ENCODE data around the gene PICALM. TPM values are rescaled to one million over a fixed set of nuclear protein-coding genes. Genes with fewer than 3 reads are reported as not detected.

PICALM gene
- total and polyA plus RNA-seq, 2 of the 13 experiments (the other 11 are each of a cell fraction or from before 2014, with no cell fraction given) = 97.6 to 154 TPM

DNA sequence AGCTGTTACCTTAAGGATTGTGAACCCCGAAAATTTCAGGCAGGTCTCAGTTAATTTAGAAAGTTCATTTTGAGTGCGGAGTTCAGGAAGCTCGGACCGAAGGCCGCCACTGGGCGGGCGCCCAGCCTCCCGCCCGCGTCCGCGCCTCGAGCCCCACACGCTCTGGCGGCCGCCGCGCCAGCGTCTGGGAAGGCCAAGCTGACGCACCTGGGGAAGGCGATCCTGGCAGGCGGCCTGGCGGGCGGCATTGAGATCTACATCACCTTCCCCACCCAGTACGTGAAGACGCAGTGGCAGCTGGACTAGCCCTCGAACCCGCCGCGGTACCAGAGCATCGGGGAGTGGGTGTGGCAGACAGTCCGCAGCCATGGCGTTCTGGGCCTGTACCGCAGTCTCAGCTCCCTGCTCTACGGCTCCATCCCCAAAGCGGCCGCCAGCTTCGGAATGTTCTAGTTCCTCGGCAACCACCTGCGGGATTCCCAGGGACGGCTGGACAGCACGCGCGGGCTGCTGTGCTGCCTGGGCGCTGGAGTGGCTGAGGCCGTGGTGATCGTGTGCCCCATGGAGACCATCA lies 134.2 kb downstream of the PICALM start:
- Histone ChIP-seq H3K27me3 (ENCODE audit: control insufficient read depth in 1 of 2, insufficient read depth in 2 of 2, low read length in 2 of 2) (no peaks in the 10 kb centered on the region; a peak in 1 of 5 replicates), H3K4me3 (replicated peaks in 1 of 3; ENCODE audit: insufficient read depth in 1 of 3, low read depth in 2 of 3, low read length in 3 of 3) (no peak overlapping the region), H2AFZ (ENCODE audit: low read length) (no peak overlapping the region), H3K27ac (ENCODE audit: extremely low read length, insufficient read depth, low read length) (no peak overlapping the region), H3K4me1 (ENCODE audit: insufficient read depth, low read length) (peaks cover 38% of the 10 kb centered on the region), H4K20me1 (ENCODE audit: insufficient read depth, low read length) (no peaks in the 10 kb centered on the region), H3K4me2 (ENCODE audit: low read depth, low read length) (no peak overlapping the region), H3K36me3 (replicated peaks in 1 of 2; ENCODE audit: control insufficient read depth in 1 of 2, insufficient read depth in 2 of 2, low read length in 2 of 2) (no peaks in the 10 kb centered on the region), H3K9ac (ENCODE audit: insufficient read depth, low read depth, low read length) (no peak overlapping the region), H3K9me3 (ENCODE audit: low read length) (no peaks in the 10 kb centered on the region), H3K79me2 (ENCODE audit: insufficient read depth, low read length) (no peaks in the 10 kb centered on the region)
- intact Hi-C loops (cut with micrococcal nuclease; ENCODE audit: unreplicated experiment) = no loop called here
- CTCF ChIA-PET (ENCODE audit: low intra/inter-chr PET ratio, low total read pairs) = no interaction called here
- no peak for FAIRE-seq
- ATAC-seq = no peak
- in situ Hi-C loops (cut with HindIII; ENCODE audit: extremely low pct_ligation_motif_present, low pct_unique_long_range_greater_than_20kb) = loop anchor here (25.0 kb wide), 1 partner anchor 278 kb away; no protein-coding TSS in a partner anchor
- POLR2A ChIA-PET = no interaction called here
- DNase-seq (ENCODE audit: low spot score) = no peak
- no TSS peak for BruUV-seq (replicated peaks)
- TF ChIP-seq, protein P1, sequence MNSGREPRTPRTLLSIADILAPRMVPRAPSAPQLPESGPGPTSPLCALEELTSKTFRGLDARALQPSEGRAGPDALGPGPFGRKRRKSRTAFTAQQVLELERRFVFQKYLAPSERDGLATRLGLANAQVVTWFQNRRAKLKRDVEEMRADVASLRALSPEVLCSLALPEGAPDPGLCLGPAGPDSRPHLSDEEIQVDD (CRISPR knock-in tag; IDR thresholded peaks at IDR 0.05; ENCODE audit: borderline replicate concordance) = no peak
- no peak for TF ChIP-seq LCORL (IDR thresholded peaks at IDR 0.05)
- no peak for TF ChIP-seq LCORL (CRISPR knock-in tag; IDR thresholded peaks at IDR 0.05)
- TF ChIP-seq GTF2F1 (IDR thresholded peaks at IDR 0.05; ENCODE audit: low read length) = no peak
- no peak for TF ChIP-seq HNRNPK (IDR thresholded peaks at IDR 0.05; ENCODE audit: low read depth, low read length, poor library complexity, severe bottlenecking)
- TF ChIP-seq MAFK (conservative IDR thresholded peaks at IDR 0.05 in 1 of 2, IDR thresholded peaks at IDR 0.05 in 1 of 2; ENCODE audit: low read length in 2 of 2) = no peak
- TF ChIP-seq ZNF660 (CRISPR knock-in tag; IDR thresholded peaks at IDR 0.05; ENCODE audit: borderline replicate concordance, low read depth) = no peak
- TF ChIP-seq POLR2A (IDR thresholded peaks at IDR 0.05; ENCODE audit: insufficient read depth in 1 of 2, low read depth in 2 of 2, low read length in 2 of 2) = no peak
- TF ChIP-seq, protein P2, sequence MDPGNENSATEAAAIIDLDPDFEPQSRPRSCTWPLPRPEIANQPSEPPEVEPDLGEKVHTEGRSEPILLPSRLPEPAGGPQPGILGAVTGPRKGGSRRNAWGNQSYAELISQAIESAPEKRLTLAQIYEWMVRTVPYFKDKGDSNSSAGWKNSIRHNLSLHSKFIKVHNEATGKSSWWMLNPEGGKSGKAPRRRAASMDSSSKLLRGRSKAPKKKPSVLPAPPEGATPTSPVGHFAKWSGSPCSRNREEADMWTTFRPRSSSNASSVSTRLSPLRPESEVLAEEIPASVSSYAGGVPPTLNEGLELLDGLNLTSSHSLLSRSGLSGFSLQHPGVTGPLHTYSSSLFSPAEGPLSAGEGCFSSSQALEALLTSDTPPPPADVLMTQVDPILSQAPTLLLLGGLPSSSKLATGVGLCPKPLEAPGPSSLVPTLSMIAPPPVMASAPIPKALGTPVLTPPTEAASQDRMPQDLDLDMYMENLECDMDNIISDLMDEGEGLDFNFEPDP (CRISPR knock-in tag; conservative IDR thresholded peaks at IDR 0.05) = no peak
- TF ChIP-seq ZNF564 (CRISPR knock-in tag; IDR thresholded peaks at IDR 0.05) = no peak
- TF ChIP-seq, protein P3, sequence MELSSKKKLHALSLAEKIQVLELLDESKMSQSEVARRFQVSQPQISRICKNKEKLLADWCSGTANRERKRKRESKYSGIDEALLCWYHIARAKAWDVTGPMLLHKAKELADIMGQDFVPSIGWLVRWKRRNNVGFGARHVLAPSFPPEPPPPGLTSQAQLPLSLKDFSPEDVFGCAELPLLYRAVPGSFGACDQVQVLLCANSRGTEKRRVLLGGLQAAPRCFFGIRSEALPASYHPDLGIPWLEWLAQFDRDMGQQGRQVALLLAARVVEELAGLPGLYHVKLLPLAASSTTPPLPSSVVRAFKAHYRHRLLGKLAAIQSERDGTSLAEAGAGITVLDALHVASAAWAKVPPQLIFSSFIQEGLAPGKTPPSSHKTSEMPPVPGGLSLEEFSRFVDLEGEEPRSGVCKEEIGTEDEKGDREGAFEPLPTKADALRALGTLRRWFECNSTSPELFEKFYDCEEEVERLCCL (CRISPR knock-in tag; IDR thresholded peaks at IDR 0.05; ENCODE audit: borderline replicate concordance) = no peak
- TF ChIP-seq NFRKB (IDR thresholded peaks at IDR 0.05) = no peak
- no peak for TF ChIP-seq TAF15 (IDR thresholded peaks at IDR 0.05; ENCODE audit: low read depth, low read length, poor library complexity, severe bottlenecking)
- TF ChIP-seq ZMYM2 (CRISPR knock-in tag; IDR thresholded peaks at IDR 0.05) = no peak
- no peak for TF ChIP-seq ZKSCAN1 (IDR thresholded peaks at IDR 0.05; ENCODE audit: low read length)
- TF ChIP-seq, protein P4, sequence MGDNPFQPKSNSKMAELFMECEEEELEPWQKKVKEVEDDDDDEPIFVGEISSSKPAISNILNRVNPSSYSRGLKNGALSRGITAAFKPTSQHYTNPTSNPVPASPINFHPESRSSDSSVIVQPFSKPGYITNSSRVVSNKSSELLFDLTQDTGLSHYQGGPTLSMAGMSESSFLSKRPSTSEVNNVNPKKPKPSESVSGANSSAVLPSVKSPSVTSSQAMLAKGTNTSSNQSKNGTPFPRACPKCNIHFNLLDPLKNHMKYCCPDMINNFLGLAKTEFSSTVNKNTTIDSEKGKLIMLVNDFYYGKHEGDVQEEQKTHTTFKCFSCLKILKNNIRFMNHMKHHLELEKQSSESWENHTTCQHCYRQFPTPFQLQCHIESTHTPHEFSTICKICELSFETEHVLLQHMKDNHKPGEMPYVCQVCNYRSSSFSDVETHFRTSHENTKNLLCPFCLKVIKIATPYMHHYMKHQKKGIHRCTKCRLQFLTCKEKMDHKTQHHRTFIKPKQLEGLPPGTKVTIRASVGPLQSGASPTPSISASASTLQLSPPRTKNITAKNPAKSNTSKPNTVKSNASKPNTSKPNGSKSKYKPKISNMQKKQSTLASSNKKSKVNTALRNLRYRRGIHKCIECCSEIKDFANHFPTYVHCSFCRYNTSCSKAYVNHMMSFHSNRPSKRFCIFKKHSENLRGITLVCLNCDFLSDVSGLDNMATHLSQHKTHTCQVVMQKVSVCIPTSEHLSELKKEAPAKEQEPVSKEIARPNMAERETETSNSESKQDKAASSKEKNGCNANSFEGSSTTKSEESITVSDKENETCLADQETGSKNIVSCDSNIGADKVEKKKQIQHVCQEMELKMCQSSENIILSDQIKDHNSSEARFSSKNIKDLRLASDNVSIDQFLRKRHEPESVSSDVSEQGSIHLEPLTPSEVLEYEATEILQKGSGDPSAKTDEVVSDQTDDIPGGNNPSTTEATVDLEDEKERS (CRISPR knock-in tag; IDR thresholded peaks at IDR 0.05) = no peak
- TF ChIP-seq NBN (conservative IDR thresholded peaks at IDR 0.05) = no peak
- no peak for TF ChIP-seq ZNF678 (CRISPR knock-in tag; IDR thresholded peaks at IDR 0.05)
- WGBS (ENCODE audit: low lambda C conversion rate) = 98% methylated on average over 42 of the region's 47 CpGs
